ENCODE data around the gene STK24. TPM values are rescaled to one million over a fixed set of nuclear protein-coding genes. Genes with fewer than 3 reads are reported as not detected.

The STK24 gene
- total and polyA plus RNA-seq, 2 donors (not counting 1 experiment from before 2014, with no cell fraction given) = 53.2 to 73.1 TPM

DNA sequence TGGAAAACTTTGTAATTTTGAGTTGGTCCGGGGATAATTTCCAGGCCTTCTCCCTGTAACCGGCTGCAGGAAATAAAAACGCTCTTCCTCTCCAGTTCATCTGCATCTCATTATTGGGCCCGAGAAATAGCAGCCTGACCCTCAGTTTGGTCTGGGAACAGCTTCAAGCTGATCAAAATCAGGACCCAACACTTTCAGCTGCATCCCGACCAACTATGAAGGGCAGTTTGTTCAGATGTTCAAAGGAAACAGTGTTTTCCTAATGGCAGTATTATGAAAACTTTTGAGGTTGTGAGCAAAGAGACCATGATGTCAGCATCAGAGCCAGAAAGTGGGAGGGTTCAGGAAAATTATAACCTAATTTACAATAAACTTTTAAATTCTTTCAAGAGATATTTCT lies 35.7 kb downstream of the STK24 start:
- Histone ChIP-seq H3K79me2 (ENCODE audit: control insufficient read depth, insufficient read depth, low read length) (peaks cover 93% of the 10 kb centered on the region), H3K4me1 (ENCODE audit: control insufficient read depth, extremely low read depth, insufficient read depth, low read length) (peaks cover 31% of the 10 kb centered on the region), H3K36me3 (ENCODE audit: control insufficient read depth, insufficient read depth, low read length) (no peaks in the 10 kb centered on the region), H2AFZ (ENCODE audit: low read length) (no peak overlapping the region), H3K27ac (ENCODE audit: insufficient read depth, low read length) (no peak overlapping the region), H3K4me3 (replicated peaks in 1 of 4; ENCODE audit: control extremely low read depth in 1 of 4, insufficient read depth in 1 of 4, low read depth in 3 of 4, low read length in 4 of 4) (no peak overlapping the region), H4K20me1 (ENCODE audit: control insufficient read depth, extremely low read depth, insufficient read depth, low read length) (no peaks in the 10 kb centered on the region), H3K9ac (ENCODE audit: insufficient read depth, low read length) (no peak overlapping the region), H3K4me2 (ENCODE audit: extremely low read depth, insufficient read depth, low read length) (no peak overlapping the region), H3K9me3 (ENCODE audit: control insufficient read depth, insufficient read depth, low read depth, low read length) (no peaks in the 10 kb centered on the region), H3K27me3 (ENCODE audit: control insufficient read depth, insufficient read depth, low read length) (no peaks in the 10 kb centered on the region)
- no peak for TF ChIP-seq CTCF (conservative IDR thresholded peaks at IDR 0.05 in 1 of 2, IDR thresholded peaks at IDR 0.05 in 1 of 2; ENCODE audit: low read depth in 1 of 2, low read length in 2 of 2)
- no peak for TF ChIP-seq EZH2 (IDR thresholded peaks at IDR 0.05; ENCODE audit: low read length, missing control alignments)
- DNase-seq (ENCODE audit: low read depth in 2 of 2) = no peak

- Histone ChIP-seq H3K9ac (ENCODE audit: insufficient read depth, low read length) (no peak overlapping the region), H3K27me3 (ENCODE audit: control insufficient read depth, insufficient read depth, low read length) (no peaks in the 10 kb centered on the region), H2AFZ (ENCODE audit: low read length) (no peak overlapping the region), H3K79me2 (ENCODE audit: control insufficient read depth, insufficient read depth, low read length) (peaks cover 95% of the 10 kb centered on the region), H3K36me3 (ENCODE audit: control insufficient read depth, insufficient read depth, low read length) (no peaks in the 10 kb centered on the region), H3K4me1 (ENCODE audit: control insufficient read depth, extremely low read depth, insufficient read depth, low read length) (peaks cover 30% of the 10 kb centered on the region), H3K9me3 (ENCODE audit: control insufficient read depth, insufficient read depth, low read depth, low read length) (no peaks in the 10 kb centered on the region), H3K4me2 (ENCODE audit: extremely low read depth, insufficient read depth, low read length) (no peak overlapping the region), H4K20me1 (ENCODE audit: control insufficient read depth, extremely low read depth, insufficient read depth, low read length) (no peaks in the 10 kb centered on the region), H3K4me3 (replicated peaks in 1 of 4; ENCODE audit: control extremely low read depth in 1 of 4, insufficient read depth in 1 of 4, low read depth in 3 of 4, low read length in 4 of 4) (no peak overlapping the region), H3K27ac (ENCODE audit: insufficient read depth, low read length) (peak overlapping the region; percentile 16)
- DNase-seq (ENCODE audit: low read depth in 2 of 2) = peak in 1 of 2 donors; percentile 34
- TF ChIP-seq CTCF (conservative IDR thresholded peaks at IDR 0.05 in 1 of 2, IDR thresholded peaks at IDR 0.05 in 1 of 2; ENCODE audit: low read depth in 1 of 2, low read length in 2 of 2) (no peak), EZH2 (IDR thresholded peaks at IDR 0.05; ENCODE audit: low read length, missing control alignments) (no peak)
These were observed 36.4 kb downstream of the STK24 start for GRCh38 chr13:98540476-98540875.

DNA sequence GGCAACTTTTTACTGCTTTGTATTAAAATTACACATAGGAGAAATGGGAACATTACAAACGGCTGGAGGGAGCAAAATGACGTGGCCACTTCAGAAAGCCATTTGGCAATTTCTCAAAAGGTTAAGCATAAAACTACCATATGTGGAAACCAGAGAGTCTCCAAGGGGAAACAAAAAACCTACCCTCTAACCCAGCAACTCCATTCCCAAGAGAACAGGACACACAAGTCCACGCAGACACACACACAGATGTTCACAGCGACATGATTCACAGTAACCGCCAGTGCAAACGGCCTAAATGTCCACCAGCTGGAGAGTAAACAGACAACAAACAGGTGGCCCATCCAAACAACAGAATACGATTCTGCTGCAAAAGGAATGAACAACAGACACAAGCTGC lies 37.2 kb downstream of the STK24 start:
- Histone ChIP-seq H3K4me1 (ENCODE audit: control insufficient read depth, extremely low read depth, insufficient read depth, low read length) (peaks cover 31% of the 10 kb centered on the region), H4K20me1 (ENCODE audit: control insufficient read depth, extremely low read depth, insufficient read depth, low read length) (no peaks in the 10 kb centered on the region), H3K79me2 (ENCODE audit: control insufficient read depth, insufficient read depth, low read length) (peaks cover 96% of the 10 kb centered on the region), H3K4me2 (ENCODE audit: extremely low read depth, insufficient read depth, low read length) (no peak overlapping the region), H2AFZ (ENCODE audit: low read length) (no peak overlapping the region), H3K9ac (ENCODE audit: insufficient read depth, low read length) (no peak overlapping the region), H3K27ac (ENCODE audit: insufficient read depth, low read length) (peak overlapping the region; percentile 16), H3K4me3 (replicated peaks in 1 of 4; ENCODE audit: control extremely low read depth in 1 of 4, insufficient read depth in 1 of 4, low read depth in 3 of 4, low read length in 4 of 4) (no peak overlapping the region), H3K9me3 (ENCODE audit: control insufficient read depth, insufficient read depth, low read depth, low read length) (no peaks in the 10 kb centered on the region), H3K27me3 (ENCODE audit: control insufficient read depth, insufficient read depth, low read length) (no peaks in the 10 kb centered on the region), H3K36me3 (ENCODE audit: control insufficient read depth, insufficient read depth, low read length) (no peaks in the 10 kb centered on the region)
- peak; percentile 31 to 47 for DNase-seq (ENCODE audit: low read depth in 2 of 2)
- TF ChIP-seq CTCF (conservative IDR thresholded peaks at IDR 0.05 in 1 of 2, IDR thresholded peaks at IDR 0.05 in 1 of 2; ENCODE audit: low read depth in 1 of 2, low read length in 2 of 2) (no peak), EZH2 (IDR thresholded peaks at IDR 0.05; ENCODE audit: low read length, missing control alignments) (no peak)
